ENCODE measurements around the gene NISCH. TPM values are rescaled to one million over a fixed set of nuclear protein-coding genes. Genes with fewer than 3 reads are reported as not detected.

NISCH gene
- total RNA-seq, result 48.7 and 78.7 TPM in 2 replicates

GRCh38 chr3:52455283-52456168 is at the start of gene NISCH:
Gene NISCH (plus strand): TSS chr3:52455604. CDS start chr3:52455642, 38 bp downstream.

GRCh38 chr3:52444860-52445793 is 10.3 kb upstream of the NISCH start, which contains the start of gene SEMA3G:
Gene SEMA3G (minus strand): TSS chr3:52445103. CDS start chr3:52445027, 76 bp downstream.

DNA sequence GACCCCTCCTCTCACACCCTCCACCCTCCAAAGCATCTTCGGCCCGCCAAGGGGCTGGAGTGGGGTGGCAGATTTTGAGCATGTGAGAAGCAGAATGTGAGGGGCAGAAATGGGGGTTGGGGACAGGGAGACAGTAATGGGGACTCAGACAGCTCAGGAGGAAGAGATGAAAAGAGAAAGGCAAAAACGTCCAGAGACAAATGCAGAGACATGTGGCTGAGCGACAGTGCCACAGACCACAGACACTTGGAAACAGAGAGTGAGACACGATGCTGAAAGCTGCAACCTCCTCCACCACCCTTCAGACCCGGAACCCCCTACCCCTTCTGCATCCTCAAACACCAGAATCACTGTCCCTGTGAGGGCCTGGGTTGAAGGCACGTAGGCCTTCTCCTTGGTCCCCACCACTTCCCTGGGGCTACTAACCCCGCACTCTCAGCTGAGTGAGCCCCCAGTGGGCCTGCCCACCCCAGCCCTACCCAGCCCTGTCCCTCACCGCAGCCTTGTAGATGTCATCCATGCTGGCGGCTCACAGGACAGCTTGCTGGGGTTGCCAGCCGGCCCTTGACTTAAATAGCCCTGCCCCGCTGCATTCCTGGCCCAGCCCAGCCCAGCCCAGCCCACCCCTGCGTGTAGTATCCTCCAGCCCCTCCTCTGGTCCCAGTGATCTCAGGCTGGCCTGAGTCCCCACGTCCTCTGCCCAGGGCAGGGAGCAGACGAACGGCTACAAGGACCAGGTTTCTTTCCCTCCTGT is 1.7 kb upstream of the NISCH start, which contains the start of gene TNNC1:
Gene TNNC1, minus strand, starts transcription at position 546 of the 754 bp plus-strand sequence. Its CDS starts 26 bp downstream, at position 520.

GRCh38 chr3:52494886-52495495 is 39.6 kb downstream of the NISCH start, which contains the start of gene STAB1:
Gene STAB1 (plus strand): TSS chr3:52495338. CDS start chr3:52495414, 76 bp downstream.

GRCh38 chr3:52533623-52534280 is 78.3 kb downstream of the NISCH start, which contains the start of gene NT5DC2:
Gene NT5DC2 (minus strand): TSS chr3:52533857. CDS start chr3:52533737, 120 bp downstream.

GRCh38 chr3:52536369-52537164 is 81.2 kb downstream of the NISCH start, which contains the start of gene UQCC5:
Gene UQCC5 (plus strand): TSS chr3:52536605. CDS start chr3:52536756, 151 bp downstream.

Other genes with a start within 250 kb of the NISCH start
- not detected in 2 replicates for gene TLR9, start 230.0 kb upstream of the NISCH start, total RNA-seq
- gene TWF2, start 216.4 kb upstream of the NISCH start, total RNA-seq, result 106 and 168 TPM in 2 replicates
- gene PPM1M, start 209.8 kb upstream of the NISCH start, total RNA-seq, result 5.8 and 12.3 TPM in 2 replicates
- gene WDR82, start 177.0 kb upstream of the NISCH start, total RNA-seq, result 60.4 and 83.6 TPM in 2 replicates
- gene GLYCTK, start 167.8 kb upstream of the NISCH start, total RNA-seq, result 18.8 and 24.4 TPM in 2 replicates
- 0.97 and 1.5 TPM in 2 replicates for gene DNAH1, start 139.3 kb upstream of the NISCH start, total RNA-seq
- 60.2 and 61.7 TPM in 2 replicates for gene BAP1, start 45.6 kb upstream of the NISCH start, total RNA-seq
- 3.2 and 4.2 TPM in 2 replicates for gene PHF7, start 44.9 kb upstream of the NISCH start, total RNA-seq
- 39.5 and 61.1 TPM in 2 replicates for gene SEMA3G, start 10.5 kb upstream of the NISCH start, total RNA-seq
- not detected in 2 replicates for gene TNNC1, start 1.6 kb upstream of the NISCH start, total RNA-seq
- 189 and 191 TPM in 2 replicates for gene STAB1, start 39.7 kb downstream of the NISCH start, total RNA-seq
- gene NT5DC2, start 78.3 kb downstream of the NISCH start, total RNA-seq, result 23.9 and 95.8 TPM in 2 replicates
- 2.6 and 23.6 TPM in 2 replicates for gene UQCC5, start 81.0 kb downstream of the NISCH start, total RNA-seq
- 58.5 and 83.1 TPM in 2 replicates for gene PBRM1, start 230.3 kb downstream of the NISCH start, total RNA-seq
- 206 and 216 TPM in 2 replicates for gene GNL3, start 230.4 kb downstream of the NISCH start, total RNA-seq